Measurements from ENCODE around the gene KANTR. TPM values are rescaled to one million over a fixed set of nuclear protein-coding genes. Genes with fewer than 3 reads are reported as not detected.

KANTR gene
- total RNA-seq, 1 experiment from 2014 or later = 7.7 TPM

- Mint-ChIP-seq H3K27ac (no peak overlapping the region), H3K9me3 (peaks cover 78 to 85% of the 10 kb centered on the region in 2 experiments), H3K27me3 (ENCODE audit: low read depth) (peaks cover 3% of the 10 kb centered on the region; the same call in 1 of the 2 replicates), H3K4me1 (peaks cover 4 to 22% of the 10 kb centered on the region in 2 experiments; a peak in 3 of 4 replicates), H3K4me3 (no peak overlapping the region), H3K36me3 (ENCODE audit: insufficient read depth in 1 of 3, low read depth in 3 of 3) (peaks cover 34 to 49% (median 41%) of the 10 kb centered on the region in 3 experiments)
- Histone ChIP-seq H3K23ac (ENCODE audit: insufficient read length, low read depth, low read length) (no peak overlapping the region), H3K56ac (ENCODE audit: insufficient read length, low read depth, low read length) (no peak overlapping the region), H2BK120ac (ENCODE audit: low read depth, low read length, poor library complexity, severe bottlenecking) (no peak overlapping the region), H3K27ac (ENCODE audit: insufficient read length, low read depth, low read length) (no peak overlapping the region), H3K79me2 (ENCODE audit: insufficient read depth, low read length) (no peaks in the 10 kb centered on the region), H3K4ac (ENCODE audit: low read depth, low read length) (no peak overlapping the region), H3K4me1 (ENCODE audit: insufficient read depth, low read length) (no peaks in the 10 kb centered on the region), H3K9ac (ENCODE audit: extremely low read depth, insufficient read length, low read length) (no peak overlapping the region), H3K18ac (ENCODE audit: insufficient read length, low read depth, low read length) (no peak overlapping the region), H4K91ac (ENCODE audit: insufficient read length, low read depth, low read length) (no peak overlapping the region), H2AFZ (ENCODE audit: low read length) (no peak overlapping the region), H2BK5ac (ENCODE audit: insufficient read length, low read length) (no peak overlapping the region), H2BK15ac (ENCODE audit: low read depth, low read length) (no peak overlapping the region), H4K5ac (ENCODE audit: insufficient read length, low read depth, low read length) (no peak overlapping the region), H3K23me2 (ENCODE audit: insufficient read length, low read depth, low read length, poor library complexity, severe bottlenecking) (peaks cover 8% of the 10 kb centered on the region), H3T11ph (ENCODE audit: low read length) (no peak overlapping the region), H3K9me3 (ENCODE audit: control insufficient read depth, low read depth, low read length) (peaks cover 39% of the 10 kb centered on the region), H3K4me2 (ENCODE audit: insufficient read depth, insufficient read length, low read length) (no peak overlapping the region), H3K14ac (ENCODE audit: insufficient read depth, low read length) (no peak overlapping the region), H4K8ac (replicated peaks; ENCODE audit: insufficient read length, low read depth, low read length) (no peak overlapping the region), H2AK5ac (ENCODE audit: insufficient read length, low read length) (no peak overlapping the region), H4K20me1 (ENCODE audit: control insufficient read depth, insufficient read depth, insufficient read length) (no peaks in the 10 kb centered on the region), H2BK20ac (ENCODE audit: low read depth, low read length, poor library complexity, severe bottlenecking) (no peak overlapping the region), H3K79me1 (ENCODE audit: insufficient read depth, low read depth, low read length, poor library complexity, severe bottlenecking) (no peaks in the 10 kb centered on the region), H2BK12ac (ENCODE audit: insufficient read length, low read depth, low read length) (no peak overlapping the region), H3K27me3 (ENCODE audit: insufficient read depth, low read length) (no peaks in the 10 kb centered on the region)
- no peak for TF ChIP-seq CTCF (conservative IDR thresholded peaks at IDR 0.05)
- no peak for DNase-seq
- WGBS (ENCODE audit: extremely low coverage, insufficient read length, low lambda C conversion rate) = no CpG with 5 or more reads among the region's 6 CpGs
These were observed 7.5 kb upstream of the KANTR start for GRCh38 chrX:53086464-53086863.

All from H9 (cell line).